GM18861 (cell line): ENCODE measurements around the gene HDAC4.

Experiments used
- ATAC-seq: cut with Tn5 transposase; IDR thresholded peaks from one replicate; pipeline ENCODE4 v1.9.1; 2021; ENCODE audit not compliant: unreplicated experiment

HDAC4 gene

GRCh38 chr2:239148495-239149200 is 252.2 kb downstream of the HDAC4 start:
- no peak for ATAC-seq

DNA sequence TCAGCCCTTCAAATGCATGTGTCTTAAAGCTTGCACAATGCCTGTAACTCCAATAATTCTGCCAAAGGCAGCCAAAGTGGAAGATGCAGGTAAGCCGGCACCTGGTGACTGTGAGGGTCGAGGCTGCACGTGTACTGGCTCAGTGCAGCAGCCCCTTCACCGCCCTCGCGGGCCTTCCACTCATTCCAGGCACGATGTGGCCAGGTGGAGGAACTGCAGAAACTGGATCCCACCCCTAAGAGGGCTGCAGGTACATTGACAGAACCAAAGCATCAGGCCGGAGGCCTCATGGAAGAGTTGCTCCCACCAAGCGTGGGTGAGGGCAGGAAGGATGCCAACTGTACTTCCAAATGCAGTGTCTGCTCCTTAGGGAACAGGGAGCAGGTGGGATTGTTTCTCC is 253.4 kb downstream of the HDAC4 start:
- ATAC-seq, result no peak

GRCh38 chr2:239146741-239147181 is 254.1 kb downstream of the HDAC4 start:
- no peak for ATAC-seq

- no peak for ATAC-seq
Measured at GRCh38 chr2:239146011-239146641, 254.7 kb downstream of the HDAC4 start.

DNA sequence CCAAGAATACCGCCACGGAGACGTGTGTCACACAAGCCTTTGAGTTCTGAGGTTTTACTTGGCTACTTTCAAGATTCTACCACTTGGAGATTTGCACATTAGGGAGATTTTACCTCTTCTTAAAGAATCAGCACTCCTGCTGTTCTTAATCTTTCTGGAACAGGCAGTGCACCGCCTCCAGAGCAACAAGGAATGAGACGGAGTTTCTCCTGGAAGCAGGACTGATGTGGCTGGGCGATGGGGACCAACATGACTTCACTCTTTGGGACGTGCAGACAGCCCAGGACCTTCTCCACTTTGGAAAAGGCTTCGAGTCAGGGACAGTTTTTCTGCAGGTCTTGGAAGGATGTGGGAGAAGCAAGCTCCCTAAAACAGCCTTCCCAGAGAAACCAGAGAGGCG is 255.2 kb downstream of the HDAC4 start:
- ATAC-seq, result no peak

- ATAC-seq, result no peak
Measured at GRCh38 chr2:239145106-239145505, 255.7 kb downstream of the HDAC4 start.

DNA sequence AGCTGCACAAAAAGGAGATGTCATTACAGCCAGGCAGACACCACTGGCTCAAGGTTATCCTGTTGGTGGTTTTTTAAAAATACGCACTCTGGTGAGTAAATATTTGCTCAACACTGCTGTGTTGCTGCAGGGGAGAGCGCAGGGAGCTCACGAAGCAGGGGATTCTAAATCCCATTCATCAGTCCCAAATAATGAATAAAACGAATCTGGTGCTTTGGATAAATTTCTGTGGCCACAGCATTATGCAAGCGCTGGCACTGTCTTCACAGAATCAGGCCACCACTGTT is 256.2 kb downstream of the HDAC4 start:
- ATAC-seq, result no peak

DNA sequence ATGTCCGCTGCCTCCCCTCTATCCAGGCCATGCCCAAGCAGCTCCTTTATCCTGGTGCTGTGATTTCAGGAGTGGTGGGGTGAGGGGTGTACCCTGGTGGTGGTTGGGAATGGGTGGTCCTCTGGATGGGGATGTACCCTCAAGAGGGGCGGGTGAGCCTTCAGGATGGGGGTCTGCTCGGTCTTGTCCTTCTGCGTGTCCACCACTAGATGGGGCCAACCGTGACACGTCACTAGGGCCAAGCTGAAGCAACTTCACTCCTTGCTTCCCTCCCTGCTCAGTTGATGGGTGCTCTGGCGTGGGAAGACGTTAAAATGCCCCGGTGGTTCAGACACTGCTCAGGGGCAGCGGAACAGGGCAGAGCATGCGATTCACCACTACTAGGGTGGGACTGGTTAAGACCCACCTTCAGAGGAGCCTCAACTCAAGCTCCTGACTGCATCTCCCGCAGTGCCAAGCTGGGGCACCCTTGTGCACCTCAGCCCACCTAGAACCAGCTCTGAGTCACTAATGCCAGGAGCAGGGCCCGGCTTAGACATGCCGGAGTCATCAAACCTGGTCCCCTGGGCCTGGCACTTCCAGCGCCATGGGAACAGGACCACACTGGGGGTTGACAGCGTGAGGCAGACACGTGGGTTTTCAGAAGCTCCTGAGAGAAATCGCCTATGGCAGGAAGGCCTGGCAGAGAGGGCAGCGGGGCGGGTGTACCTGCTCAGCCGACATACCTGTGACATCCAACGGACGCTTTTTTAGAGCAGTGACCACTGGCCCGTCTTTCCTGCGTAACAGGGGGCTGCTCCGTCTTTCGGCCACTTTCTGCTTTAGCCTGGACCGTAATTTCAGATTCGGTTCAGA is 256.7 kb downstream of the HDAC4 start:
- ATAC-seq, result no peak

DNA sequence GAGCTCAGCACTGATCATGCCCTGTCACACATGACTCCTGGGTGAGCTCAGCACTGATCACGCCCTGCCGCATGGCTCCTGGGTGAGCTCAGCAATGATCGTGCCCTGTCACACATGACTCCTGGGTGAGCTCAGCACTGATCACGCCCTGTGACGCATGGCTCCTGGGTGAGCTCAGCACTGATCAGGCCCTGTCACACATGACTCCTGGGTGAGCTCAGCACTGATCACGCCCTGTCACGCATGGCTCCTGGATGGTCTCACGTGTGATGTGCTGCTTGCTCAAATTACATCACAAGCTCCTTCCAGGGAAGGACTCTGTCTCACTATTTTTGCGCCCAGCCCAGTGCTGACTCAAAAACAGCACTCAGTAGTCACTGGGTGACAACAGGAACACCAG is 258.0 kb downstream of the HDAC4 start:
- ATAC-seq, result no peak

DNA sequence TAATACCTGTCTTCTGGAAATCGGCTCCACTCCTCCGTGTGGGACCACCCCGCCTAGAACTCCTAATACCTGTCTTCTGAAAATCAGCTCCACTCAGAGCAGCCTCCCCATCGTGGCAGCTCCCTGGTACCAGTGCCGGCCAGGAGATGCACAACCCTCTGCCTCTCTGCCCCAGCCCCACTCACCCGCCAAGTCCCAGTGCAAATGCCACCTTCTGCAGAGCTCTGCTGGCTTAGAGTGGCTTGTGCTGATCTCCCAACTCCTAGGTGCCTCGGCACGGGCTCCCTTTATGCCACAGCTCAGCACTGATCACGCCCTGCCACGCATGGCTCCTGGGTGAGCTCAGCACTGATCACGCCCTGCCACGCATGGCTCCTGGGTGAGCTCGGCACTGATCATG is 258.5 kb downstream of the HDAC4 start:
- ATAC-seq, result no peak

GRCh38 chr2:239141021-239141760 is 259.6 kb downstream of the HDAC4 start:
- ATAC-seq, result no peak

- no peak for ATAC-seq
Measured at GRCh38 chr2:239140346-239141020, 260.3 kb downstream of the HDAC4 start.

- no peak for ATAC-seq
Measured at GRCh38 chr2:239139566-239139965, 261.3 kb downstream of the HDAC4 start.

DNA sequence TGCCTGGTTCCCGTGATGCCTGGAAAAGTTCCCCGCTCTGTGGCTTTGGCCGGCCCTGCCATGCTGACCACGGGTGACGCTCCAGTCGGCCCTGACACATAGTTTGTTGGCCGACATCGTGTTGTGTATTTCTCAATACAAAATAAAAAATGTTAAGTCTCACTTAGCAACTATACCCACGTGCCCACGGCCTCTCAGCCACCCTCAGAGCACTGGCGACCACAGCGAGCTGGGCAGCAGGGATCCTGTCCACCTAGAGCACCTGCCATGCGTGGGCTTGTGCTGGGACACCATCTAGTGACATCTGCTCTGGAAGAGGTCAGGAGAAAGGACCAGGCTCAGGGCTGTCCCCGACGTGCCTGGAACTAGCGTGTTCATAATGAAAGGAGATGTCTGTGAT is 261.7 kb downstream of the HDAC4 start:
- no peak for ATAC-seq

GRCh38 chr2:239138610-239139009 is 262.2 kb downstream of the HDAC4 start:
- ATAC-seq, result no peak

DNA sequence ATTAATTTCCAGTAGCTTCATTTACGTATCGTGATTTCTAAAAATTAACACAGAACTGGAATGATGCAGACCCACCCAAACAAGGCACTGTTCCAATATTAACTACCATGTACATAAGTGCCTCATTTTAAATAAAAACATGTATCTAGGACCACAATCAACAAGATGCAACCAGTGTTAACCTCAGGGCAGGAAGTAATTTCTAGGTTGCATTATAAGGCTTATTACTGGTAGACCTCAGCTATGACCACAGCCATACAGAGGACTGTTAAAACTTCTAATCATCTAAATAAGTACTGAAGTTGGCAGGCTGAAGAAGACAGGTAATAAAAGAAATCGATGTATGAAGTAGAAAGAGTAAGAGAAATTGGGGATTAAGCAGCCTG is 262.9 kb downstream of the HDAC4 start:
- no peak for ATAC-seq

- no peak for ATAC-seq
Measured at GRCh38 chr2:239137165-239137897, 263.5 kb downstream of the HDAC4 start.

GRCh38 chr2:239136762-239137161 is 264.1 kb downstream of the HDAC4 start:
- no peak for ATAC-seq

DNA sequence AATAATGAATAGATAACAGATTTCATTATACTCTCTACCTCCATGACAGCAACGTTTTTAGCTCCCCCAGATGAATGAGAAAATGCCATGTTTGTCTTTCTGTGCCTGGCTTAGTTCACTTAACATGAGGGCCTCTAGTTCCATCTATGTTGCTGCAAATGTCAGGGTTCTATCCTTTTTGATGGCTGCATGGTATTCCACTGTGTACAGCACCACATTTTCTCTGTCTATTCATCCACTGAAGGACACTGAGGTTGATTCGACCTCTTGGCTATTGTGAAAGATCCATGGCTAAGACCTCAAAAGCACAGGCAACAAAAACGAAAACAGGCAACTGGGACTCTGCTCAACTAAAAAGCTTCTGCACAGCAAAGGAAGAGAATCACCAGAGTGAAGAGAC is 264.6 kb downstream of the HDAC4 start:
- no peak for ATAC-seq

GRCh38 chr2:239135531-239135930 is 265.3 kb downstream of the HDAC4 start:
- no peak for ATAC-seq
